ENCODE measurements around the gene DCXR.
A peak's percentile ranks its signal among the peaks of the same experiment; 100 is the strongest.
"Not testable (repeated sequence)": the region's sequence is repeated elsewhere in the genome, so short reads cannot be mapped to it uniquely, and the experiment has no call there.

Gene DCXR

DNA sequence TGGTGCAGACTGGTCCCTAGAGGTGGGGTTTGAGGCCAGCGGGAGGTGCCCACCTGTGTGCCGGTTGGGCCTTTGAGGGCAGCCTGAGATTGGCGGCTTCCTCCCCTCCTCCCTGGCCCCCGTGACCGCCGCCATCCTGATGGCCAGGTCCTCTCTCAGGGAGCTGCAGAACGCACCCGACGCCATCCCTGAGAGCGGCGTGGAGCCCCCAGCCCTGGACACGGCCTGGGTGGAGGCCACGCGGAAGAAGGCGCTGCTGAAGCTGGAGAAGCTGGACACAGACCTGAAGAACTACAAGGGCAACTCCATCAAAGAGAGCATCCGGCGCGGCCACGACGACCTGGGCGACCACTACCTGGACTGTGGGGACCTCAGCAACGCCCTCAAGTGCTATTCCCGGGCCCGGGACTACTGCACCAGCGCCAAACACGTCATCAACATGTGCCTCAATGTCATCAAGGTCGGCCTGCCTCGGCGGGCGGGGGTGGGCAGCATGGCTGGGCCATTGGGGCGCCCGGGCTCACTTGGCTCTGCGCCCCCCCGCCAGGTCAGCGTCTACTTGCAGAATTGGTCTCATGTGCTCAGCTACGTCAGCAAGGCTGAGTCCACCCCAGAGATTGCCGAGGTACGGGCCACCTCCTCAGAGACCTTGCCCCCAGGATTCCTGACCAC, 17.0 kb upstream of the DCXR start:
- no peak for DNase-seq

- no peak for DNase-seq
Measured at GRCh38 chr17:82053556-82054263, 16.2 kb upstream of the DCXR start.

GRCh38 chr17:82053130-82053529, 15.6 kb upstream of the DCXR start:
- no peak for DNase-seq

- DNase-seq, result no peak
Measured at GRCh38 chr17:82052638-82053059, 15.2 kb upstream of the DCXR start.

DNA sequence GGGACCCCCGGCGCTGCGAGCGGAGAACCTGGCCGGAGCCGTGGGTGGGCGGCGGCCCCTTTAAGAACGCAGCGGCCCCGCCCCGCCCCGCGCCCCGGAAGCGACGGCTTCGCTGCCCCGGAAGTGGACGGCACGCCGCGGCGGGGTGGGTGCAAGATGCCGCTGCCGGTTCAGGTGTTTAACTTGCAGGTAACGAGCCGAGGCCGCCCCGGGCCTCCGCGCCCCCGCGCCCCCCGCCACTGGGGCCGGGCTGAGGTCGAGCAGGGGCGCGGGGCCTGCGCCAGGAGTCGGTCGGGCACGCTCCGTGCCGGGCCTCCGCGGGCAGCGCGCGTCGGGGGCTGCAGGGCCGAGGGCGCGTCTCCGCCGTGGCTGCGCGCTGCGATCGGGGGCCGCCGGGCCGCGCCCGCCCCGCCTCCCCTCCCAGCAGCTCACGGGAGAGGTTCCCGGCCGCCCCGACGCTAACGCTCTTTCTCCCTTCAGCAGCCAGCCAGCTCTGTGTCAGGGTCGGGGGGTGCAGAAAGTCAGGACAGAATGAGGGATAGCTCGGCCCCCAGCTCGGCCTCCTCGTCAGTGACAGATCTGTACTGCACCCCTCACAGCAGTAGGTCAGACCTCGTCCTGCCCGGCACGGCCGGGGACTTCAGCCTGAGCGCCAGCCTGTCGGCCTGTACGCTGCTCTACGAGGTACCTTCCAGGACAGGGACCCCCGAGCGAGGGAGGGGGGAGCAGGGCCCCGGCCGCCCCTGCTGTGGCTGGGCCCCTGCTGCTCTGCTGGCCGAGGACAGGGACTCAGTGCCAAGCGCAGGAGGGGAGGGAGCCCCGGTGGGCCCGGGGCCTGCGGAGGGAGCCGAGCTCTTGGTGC, 14.5 kb upstream of the DCXR start, which contains the start of the genes GPS1 and RFNG:
TSS of gene GPS1 (plus strand) at position 123 of the 862 bp plus-strand sequence. CDS start at position 157, 34 bp downstream.
TSS of gene RFNG (minus strand) at position 36 of the 862 bp plus-strand sequence. CDS start 45 bp downstream, outside the sequence.
- peak; percentile 84 for DNase-seq

DNA sequence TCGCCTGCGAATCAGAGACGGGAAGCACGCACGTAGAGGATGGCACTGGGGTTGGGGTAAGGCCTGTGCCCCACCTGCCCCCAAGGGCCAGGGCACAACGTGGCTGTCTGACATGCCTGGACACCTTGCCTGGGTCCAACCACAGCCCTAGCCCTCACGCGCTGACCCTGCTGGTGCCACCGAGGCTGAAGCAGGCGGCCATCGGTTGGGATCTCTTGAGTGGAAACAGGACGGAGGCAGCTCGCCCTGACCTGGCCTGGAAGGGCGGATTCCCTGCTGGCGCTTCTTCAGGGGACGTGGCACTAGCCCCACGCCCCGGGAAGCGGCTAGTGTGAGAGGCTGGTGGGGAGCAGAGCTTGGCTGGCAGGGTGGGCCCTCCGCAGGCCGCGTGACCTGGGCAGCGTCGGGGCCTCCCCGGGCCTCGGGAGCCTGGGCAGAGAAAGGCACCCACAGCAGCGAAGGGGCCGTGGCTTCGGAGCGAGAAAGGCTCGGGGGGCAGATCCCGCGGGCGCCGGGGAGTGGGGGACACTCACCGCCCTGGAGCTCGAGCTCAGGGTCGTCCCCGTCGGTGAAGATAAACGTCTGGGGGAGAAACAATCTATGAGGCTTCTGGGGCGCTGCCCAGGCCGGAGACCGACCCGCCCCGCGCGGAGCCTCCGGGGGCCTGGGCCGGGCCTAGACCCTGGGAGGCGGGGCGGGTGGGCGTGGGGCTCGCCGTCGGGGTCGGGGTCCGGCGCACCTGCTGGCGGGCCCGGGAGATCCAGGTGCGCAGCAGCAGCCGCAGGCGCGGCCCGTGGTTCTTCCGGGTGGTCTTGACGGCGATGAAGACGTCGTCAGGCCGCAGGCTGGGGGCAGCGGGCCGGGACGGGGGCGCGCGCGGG, 13.5 kb upstream of the DCXR start:
- no peak for DNase-seq

DNA sequence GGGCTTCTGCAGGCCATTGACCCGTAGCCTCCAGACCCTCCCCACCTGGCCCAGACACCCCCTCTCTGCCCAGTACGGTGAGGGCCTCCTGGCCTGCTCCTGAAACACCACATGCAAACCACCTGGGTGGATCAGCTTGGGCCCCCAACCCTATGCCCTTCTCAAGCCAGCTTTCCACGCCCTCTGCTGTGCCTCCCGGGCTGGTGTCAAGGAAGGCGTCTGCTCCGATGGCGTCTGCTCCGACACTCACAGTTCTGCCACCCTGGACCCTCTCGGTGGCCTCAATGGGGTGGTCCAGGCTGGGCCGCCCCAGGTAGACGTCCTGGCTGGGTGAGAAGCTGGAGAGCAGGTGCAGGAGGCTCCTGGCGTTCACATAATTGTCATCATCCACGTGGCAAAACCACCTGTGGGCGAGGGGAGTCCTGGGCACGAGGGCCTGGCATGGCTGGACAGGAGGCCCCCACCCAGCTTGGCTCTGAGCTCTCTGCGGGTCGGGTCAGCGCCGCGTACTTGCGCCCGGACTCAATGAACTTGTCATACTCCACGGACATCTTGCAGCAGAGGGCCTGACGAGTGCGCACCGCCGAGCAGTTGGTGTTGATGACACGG, 12.8 kb upstream of the DCXR start:
- DNase-seq, result no peak

GRCh38 chr17:82049521-82049971, 12.0 kb upstream of the DCXR start:
- DNase-seq, result no peak

DNA sequence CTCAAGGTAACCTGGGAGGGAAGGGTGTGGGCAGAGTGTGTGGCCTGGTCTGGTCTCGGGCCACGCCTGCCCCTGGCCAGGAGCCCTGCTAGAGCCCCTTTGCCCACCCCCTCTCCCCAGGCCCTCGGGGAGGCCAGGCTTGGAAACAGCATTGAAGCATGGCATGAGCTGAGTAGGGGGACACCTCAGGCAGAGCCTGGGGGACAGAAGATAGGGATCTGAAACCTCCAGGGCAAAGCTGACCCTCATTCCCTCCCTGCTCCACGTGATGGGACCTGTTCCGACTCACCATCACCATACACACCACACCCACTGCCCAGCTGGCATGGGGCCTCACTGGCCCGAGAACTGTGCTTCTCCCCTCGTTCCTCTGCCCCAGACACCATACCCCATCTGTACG, 11.6 kb upstream of the DCXR start:
- no peak for DNase-seq

- no peak for DNase-seq
Measured at GRCh38 chr17:82048571-82048971, 11.1 kb upstream of the DCXR start.

DNA sequence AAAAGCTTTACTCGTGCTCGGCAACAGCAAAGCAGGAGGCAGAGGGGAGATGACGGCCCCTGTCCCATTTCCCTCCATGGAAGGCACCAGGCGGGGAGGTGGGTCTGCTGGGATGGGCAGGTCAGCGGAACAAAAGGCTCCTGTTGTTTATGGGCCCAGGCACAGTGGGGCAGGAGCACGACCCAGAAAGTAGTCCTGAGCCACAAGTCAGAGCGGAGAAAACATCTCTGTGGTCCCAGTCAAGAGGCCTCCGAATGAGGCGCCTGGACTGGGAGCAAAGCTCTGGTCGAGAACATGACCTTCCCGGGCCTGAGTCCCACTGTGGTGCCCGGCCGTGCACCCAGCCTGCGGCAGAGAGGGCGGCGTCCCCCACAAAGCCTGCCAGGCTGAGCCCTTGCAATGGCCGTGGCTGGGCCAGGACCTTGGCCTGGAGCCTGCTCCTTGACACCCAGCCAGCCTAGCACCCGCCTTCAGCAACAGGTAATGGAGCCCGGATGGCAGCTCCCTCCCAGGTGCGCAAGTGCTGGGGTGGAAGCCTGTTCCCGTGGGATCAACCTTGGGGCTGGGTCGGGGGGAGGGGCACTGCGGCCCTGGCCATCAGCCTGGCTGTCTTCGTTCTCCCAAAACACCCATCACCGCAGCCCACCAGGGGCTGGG, 10.5 kb upstream of the DCXR start:
- no peak for DNase-seq

- DNase-seq, result no peak
Measured at GRCh38 chr17:82047379-82047778, 9.9 kb upstream of the DCXR start.

DNA sequence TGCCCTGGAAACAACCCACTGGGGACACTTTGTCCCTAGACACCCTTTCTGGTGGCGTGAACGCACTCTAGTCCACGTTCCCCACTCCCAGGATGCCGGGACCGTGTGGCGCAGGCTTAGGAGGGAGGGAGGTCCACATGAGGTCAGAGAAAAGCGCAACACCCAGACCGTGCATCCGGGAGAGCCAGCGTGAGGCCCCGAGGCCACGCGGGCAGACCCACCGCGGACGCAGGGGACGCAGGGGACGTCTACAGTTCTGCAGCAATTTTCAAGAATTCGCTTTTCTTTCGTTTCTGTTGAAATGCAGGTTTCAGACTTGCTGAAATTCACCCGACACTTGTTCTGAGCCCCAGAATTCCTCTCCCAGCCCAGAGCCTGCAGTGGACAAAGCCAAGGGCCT, 9.4 kb upstream of the DCXR start:
- DNase-seq, result no peak

- DNase-seq, result no peak
Measured at GRCh38 chr17:82045936-82046484, 8.5 kb upstream of the DCXR start.

GRCh38 chr17:82043507-82043906, 6.0 kb upstream of the DCXR start:
- no peak for DNase-seq

DNA sequence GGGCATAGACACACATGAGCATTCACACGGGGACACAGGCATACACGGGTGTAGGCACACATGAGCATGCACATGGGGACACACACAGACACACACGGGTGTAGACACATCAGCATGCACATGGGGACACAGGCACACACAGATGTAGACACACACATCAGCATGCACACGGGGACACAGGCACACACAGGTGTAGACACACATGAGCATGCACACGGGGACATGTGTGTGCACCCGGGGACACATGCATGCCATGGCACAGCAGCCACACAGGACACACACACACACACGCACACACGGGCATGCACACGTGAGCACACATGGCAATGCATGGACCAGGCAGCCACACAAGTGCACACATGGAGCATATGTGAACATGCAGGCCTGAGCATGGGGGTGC, 5.2 kb upstream of the DCXR start:
- DNase-seq, result no peak

- DNase-seq, result no peak
Measured at GRCh38 chr17:82041144-82041814, 3.8 kb upstream of the DCXR start.

DNA sequence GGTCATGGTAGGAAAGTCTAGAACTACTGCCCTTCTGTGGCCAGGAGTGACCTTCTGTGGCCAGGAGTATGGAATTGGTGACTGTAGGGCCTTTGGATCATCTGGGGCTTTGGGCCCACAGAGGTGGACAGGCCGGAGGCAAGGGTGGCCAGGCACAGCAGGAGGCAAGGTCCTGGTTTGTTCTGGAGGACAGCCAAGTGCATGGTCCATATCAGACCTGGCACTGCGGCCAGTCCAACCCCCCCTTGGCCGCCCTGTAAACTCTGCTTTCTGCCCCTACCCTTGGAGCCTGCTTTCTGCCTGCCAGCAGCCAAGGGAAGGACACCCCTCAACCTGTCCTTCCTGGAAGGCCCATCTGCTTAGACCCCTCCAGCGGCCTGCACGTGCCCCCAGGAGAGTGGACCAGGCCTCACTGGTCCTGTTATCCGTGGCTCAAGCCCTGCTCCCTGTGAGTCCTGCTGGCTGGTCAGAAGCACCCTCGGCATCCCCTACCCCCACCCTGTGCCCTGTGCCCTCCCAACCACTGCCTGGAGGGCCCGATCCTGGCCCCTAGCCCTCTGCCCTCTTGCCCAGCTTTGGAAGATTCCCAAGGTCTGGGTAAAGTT, 2.3 kb upstream of the DCXR start:
- no peak for DNase-seq

GRCh38 chr17:82038796-82039409, 1.4 kb upstream of the DCXR start:
- not testable (repeated sequence) for DNase-seq

- DNase-seq, result no peak
Measured at GRCh38 chr17:82037889-82038195, 345 bp upstream of the DCXR start.
